ENCODE data around the gene ZNF165.

- TF ChIP-seq, protein P1, sequence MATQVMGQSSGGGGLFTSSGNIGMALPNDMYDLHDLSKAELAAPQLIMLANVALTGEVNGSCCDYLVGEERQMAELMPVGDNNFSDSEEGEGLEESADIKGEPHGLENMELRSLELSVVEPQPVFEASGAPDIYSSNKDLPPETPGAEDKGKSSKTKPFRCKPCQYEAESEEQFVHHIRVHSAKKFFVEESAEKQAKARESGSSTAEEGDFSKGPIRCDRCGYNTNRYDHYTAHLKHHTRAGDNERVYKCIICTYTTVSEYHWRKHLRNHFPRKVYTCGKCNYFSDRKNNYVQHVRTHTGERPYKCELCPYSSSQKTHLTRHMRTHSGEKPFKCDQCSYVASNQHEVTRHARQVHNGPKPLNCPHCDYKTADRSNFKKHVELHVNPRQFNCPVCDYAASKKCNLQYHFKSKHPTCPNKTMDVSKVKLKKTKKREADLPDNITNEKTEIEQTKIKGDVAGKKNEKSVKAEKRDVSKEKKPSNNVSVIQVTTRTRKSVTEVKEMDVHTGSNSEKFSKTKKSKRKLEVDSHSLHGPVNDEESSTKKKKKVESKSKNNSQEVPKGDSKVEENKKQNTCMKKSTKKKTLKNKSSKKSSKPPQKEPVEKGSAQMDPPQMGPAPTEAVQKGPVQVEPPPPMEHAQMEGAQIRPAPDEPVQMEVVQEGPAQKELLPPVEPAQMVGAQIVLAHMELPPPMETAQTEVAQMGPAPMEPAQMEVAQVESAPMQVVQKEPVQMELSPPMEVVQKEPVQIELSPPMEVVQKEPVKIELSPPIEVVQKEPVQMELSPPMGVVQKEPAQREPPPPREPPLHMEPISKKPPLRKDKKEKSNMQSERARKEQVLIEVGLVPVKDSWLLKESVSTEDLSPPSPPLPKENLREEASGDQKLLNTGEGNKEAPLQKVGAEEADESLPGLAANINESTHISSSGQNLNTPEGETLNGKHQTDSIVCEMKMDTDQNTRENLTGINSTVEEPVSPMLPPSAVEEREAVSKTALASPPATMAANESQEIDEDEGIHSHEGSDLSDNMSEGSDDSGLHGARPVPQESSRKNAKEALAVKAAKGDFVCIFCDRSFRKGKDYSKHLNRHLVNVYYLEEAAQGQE (IDR thresholded peaks at IDR 0.05; ENCODE audit: low read depth, low read length): no peak
- TF ChIP-seq CTCF (IDR thresholded peaks at IDR 0.05) (no peak), MXI1 (IDR thresholded peaks at IDR 0.05; ENCODE audit: low read depth, low read length) (no peak), MAX (IDR thresholded peaks at IDR 0.05; ENCODE audit: low read depth) (no peak), EZH2phosphoT487 (IDR thresholded peaks at IDR 0.05; ENCODE audit: borderline replicate concordance, low read depth) (no peak), YY1 (IDR thresholded peaks at IDR 0.05; ENCODE audit: low read depth) (no peak), SIN3A (IDR thresholded peaks at IDR 0.05; ENCODE audit: borderline replicate concordance, low read depth, low read length) (no peak), GABPA (IDR thresholded peaks at IDR 0.05; ENCODE audit: low read depth) (no peak)
- TF ChIP-seq, protein P2, sequence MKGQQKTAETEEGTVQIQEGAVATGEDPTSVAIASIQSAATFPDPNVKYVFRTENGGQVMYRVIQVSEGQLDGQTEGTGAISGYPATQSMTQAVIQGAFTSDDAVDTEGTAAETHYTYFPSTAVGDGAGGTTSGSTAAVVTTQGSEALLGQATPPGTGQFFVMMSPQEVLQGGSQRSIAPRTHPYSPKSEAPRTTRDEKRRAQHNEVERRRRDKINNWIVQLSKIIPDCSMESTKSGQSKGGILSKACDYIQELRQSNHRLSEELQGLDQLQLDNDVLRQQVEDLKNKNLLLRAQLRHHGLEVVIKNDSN (IDR thresholded peaks at IDR 0.05; ENCODE audit: borderline replicate concordance, low read depth): no peak
Observed at GRCh38 chr6:28134716-28135115, 54.3 kb downstream of the ZNF165 start.
